Measurements from ENCODE around the gene SLC6A3.
"Not testable (repeated sequence)": the region's sequence is repeated elsewhere in the genome, so short reads cannot be mapped to it uniquely, and the experiment has no call there.

SLC6A3 gene

GRCh38 chr5:1477341-1477740 is 32.1 kb upstream of the SLC6A3 start:
- DNase-seq (ENCODE audit: low spot score), result no peak

GRCh38 chr5:1476967-1477310 is 31.7 kb upstream of the SLC6A3 start:
- DNase-seq (ENCODE audit: low spot score), result no peak

GRCh38 chr5:1476181-1476966 is 31.1 kb upstream of the SLC6A3 start:
- DNase-seq (ENCODE audit: low spot score), result no peak

- DNase-seq (ENCODE audit: low spot score), result not testable (repeated sequence)
Observed at GRCh38 chr5:1475544-1475900, 30.3 kb upstream of the SLC6A3 start.

GRCh38 chr5:1474866-1475543 is 29.8 kb upstream of the SLC6A3 start:
- DNase-seq (ENCODE audit: low spot score), result no peak

- no peak for DNase-seq (ENCODE audit: low spot score)
Observed at GRCh38 chr5:1474183-1474839, 29.1 kb upstream of the SLC6A3 start.

- no peak for DNase-seq (ENCODE audit: low spot score)
Observed at GRCh38 chr5:1473746-1474145, 28.5 kb upstream of the SLC6A3 start.

GRCh38 chr5:1472964-1473628 is 27.9 kb upstream of the SLC6A3 start:
- no peak for DNase-seq (ENCODE audit: low spot score)

GRCh38 chr5:1471997-1472963 is 27.0 kb upstream of the SLC6A3 start:
- DNase-seq (ENCODE audit: low spot score), result no peak

- no peak for DNase-seq (ENCODE audit: low spot score)
Observed at GRCh38 chr5:1471240-1471853, 26.1 kb upstream of the SLC6A3 start.

GRCh38 chr5:1470762-1471211 is 25.5 kb upstream of the SLC6A3 start:
- DNase-seq (ENCODE audit: low spot score), result no peak

GRCh38 chr5:1468629-1469527 is 23.6 kb upstream of the SLC6A3 start:
- no peak for DNase-seq (ENCODE audit: low spot score)

- DNase-seq (ENCODE audit: low spot score), result no peak
Observed at GRCh38 chr5:1468247-1468612, 23.0 kb upstream of the SLC6A3 start.

GRCh38 chr5:1467341-1468246 is 22.4 kb upstream of the SLC6A3 start:
- DNase-seq (ENCODE audit: low spot score), result no peak

GRCh38 chr5:1466631-1467265 is 21.5 kb upstream of the SLC6A3 start:
- no peak for DNase-seq (ENCODE audit: low spot score)

GRCh38 chr5:1465966-1466471 is 20.8 kb upstream of the SLC6A3 start:
- no peak for DNase-seq (ENCODE audit: low spot score)

- no peak for DNase-seq (ENCODE audit: low spot score)
Observed at GRCh38 chr5:1465117-1465516, 19.9 kb upstream of the SLC6A3 start.

GRCh38 chr5:1464511-1464910 is 19.3 kb upstream of the SLC6A3 start:
- no peak for DNase-seq (ENCODE audit: low spot score)

Data from SW480 (cell line).